GM12801 (cell line): Measurements from ENCODE around the gene ADAMTSL1.

ENCODE experiments used
- TF ChIP-seq, protein P1 (sequence below): IDR thresholded peaks from one replicate; pipeline ENCODE4 v1.5.1; 2011; ENCODE audit warnings: control low read depth; ENCODE audit not compliant: insufficient read length; ENCODE audit errors: extremely low read depth

Gene ADAMTSL1

GRCh38 chr9:18598969-18599368 lies 125.0 kb downstream of the ADAMTSL1 start:
- TF ChIP-seq, protein P1, sequence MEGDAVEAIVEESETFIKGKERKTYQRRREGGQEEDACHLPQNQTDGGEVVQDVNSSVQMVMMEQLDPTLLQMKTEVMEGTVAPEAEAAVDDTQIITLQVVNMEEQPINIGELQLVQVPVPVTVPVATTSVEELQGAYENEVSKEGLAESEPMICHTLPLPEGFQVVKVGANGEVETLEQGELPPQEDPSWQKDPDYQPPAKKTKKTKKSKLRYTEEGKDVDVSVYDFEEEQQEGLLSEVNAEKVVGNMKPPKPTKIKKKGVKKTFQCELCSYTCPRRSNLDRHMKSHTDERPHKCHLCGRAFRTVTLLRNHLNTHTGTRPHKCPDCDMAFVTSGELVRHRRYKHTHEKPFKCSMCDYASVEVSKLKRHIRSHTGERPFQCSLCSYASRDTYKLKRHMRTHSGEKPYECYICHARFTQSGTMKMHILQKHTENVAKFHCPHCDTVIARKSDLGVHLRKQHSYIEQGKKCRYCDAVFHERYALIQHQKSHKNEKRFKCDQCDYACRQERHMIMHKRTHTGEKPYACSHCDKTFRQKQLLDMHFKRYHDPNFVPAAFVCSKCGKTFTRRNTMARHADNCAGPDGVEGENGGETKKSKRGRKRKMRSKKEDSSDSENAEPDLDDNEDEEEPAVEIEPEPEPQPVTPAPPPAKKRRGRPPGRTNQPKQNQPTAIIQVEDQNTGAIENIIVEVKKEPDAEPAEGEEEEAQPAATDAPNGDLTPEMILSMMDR, result no peak

GRCh38 chr9:18601026-18601425 lies 127.1 kb downstream of the ADAMTSL1 start:
- TF ChIP-seq, protein P1, result no peak

DNA sequence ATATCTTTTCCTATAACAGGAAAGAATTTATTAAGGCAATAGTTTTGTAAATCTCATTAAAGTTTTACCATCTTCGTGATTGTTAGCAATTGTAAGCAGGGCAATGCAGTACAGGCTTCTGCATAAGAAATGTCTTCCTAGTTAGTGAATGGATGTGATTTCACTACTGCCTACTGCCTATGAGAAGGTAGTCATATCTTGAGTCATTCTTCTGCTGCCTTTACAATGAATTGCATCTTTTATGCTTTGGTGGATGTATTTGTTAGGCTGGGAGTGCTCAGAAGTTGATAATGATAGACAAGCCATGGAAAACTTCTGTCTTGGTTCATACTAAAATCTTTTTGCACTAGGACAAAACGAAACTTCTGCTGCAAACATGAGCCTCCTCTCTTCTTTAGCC lies 128.0 kb downstream of the ADAMTSL1 start:
- TF ChIP-seq, protein P1, result no peak

- TF ChIP-seq, protein P1, result no peak
Measured at GRCh38 chr9:18604767-18605730, 131.1 kb downstream of the ADAMTSL1 start.

DNA sequence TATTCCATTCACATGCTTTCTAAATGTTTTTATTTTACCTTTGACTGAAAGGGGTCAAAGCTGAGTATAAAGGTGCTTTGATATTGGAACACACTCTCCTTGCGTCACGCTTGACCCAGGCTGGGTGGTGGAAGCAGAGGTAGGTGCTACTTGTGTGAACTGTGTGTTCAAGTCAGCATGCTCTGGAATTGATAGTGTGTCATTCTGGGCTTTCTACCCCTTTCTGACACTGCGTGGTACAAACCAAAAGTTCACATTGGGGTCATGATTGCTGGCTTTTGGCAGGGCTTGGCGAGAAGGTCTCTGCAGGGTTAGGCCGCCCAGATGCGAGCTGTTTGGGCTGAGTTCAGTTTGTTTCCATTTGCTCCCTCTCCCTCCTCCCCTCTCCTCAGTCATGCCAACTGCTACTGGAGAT lies 131.8 kb downstream of the ADAMTSL1 start:
- TF ChIP-seq, protein P1, result no peak

DNA sequence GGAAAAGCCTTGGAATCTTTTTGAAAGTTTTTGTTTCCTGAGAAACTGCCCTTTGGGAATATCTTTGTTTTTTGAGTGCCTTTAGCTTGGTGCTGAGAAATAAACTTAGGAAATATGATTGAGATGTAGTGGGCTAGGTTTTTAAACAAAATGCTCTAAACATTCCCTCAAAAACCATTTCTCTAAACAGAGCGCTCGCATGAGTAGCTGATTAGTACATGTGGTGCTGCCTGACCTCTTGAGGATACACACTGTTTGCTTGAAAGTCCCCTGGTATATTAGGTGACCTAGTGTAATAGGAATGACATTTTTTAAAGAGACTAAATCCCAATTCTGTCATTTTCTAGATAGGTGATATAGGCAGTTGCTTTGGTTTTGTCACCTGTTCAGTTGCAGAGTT lies 132.3 kb downstream of the ADAMTSL1 start:
- TF ChIP-seq, protein P1, result no peak

DNA sequence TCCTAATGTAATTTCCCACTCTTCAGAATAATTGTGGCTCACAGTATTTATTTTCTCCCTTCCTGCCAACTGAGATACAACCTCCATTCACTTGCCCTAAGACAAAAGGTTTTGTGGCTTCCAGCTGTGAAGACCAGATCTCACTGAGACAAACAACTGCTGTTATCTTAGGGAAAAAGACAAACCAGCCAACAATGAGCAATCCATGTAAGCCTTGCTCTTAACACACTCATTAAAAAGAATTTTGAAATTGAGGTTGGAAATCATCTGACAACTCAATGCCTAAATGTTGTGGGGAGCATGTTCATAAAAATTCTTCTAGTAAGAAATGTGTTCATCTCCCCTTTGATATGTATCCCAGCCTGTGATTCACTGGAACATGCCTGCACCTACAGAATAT lies 132.9 kb downstream of the ADAMTSL1 start:
- TF ChIP-seq, protein P1, result no peak
